K562 (cell line): Measurements from ENCODE around the gene TMEM167A. TPM values are rescaled to one million over a fixed set of nuclear protein-coding genes. Genes with fewer than 3 reads are reported as not detected.
A peak's percentile ranks its signal among the peaks of the same experiment; 100 is the strongest.

Experiments
- ATAC-seq: fragments of 200-7000 bp; cut with Tn5 transposase; 3 replicates; pipeline ENCODE4 v1.9.1; 2020; ENCODE audit warnings: moderate library complexity
- BruUV-seq: library from RNA; stranded (reverse); fragments of 400-500 nt; replicated peaks from 2 replicates; lab custom pipeline; 2021; lab: Mats Ljungman, UMichigan
- CTCF ChIA-PET: fragments of 300-600 bp; formaldehyde crosslinking; extraction: SDS; loops from one replicate; lab custom pipeline; 2021; ENCODE audit warnings: low intra/inter-chr PET ratio; lab: Yijun Ruan, JAX
- POLR2A ChIA-PET: fragments of 300-600, 350-650 bp; sonication (Branson Sonifier 250); formaldehyde crosslinking; extraction: SDS; loops from one replicate; lab custom pipeline; 2021; ENCODE audit warnings: antibody characterized with exemption, inconsistent platforms; lab: Yijun Ruan, JAX
- DNase-seq, 4 experiments: peaks; one replicate each; pipeline versions ENCODE4 v3.0.0 to v3.0.0-alpha.2; 2011 to 2018; ENCODE audit warnings: low spot score in 3 of 4, mixed read lengths in 3 of 4; ENCODE audit errors: extremely low read depth in 1 of 4
- FAIRE-seq: peaks from 2 replicates; lab custom pipeline; 2011; peaks lifted over from hg19 to GRCh38; lab: Jason Lieb, UNC
- H2AFZ ChIP-seq: 2 replicates; pipeline ENCODE4 v1.6.0; 2011; ENCODE audit warnings: low read depth, low read length, control low read depth, inconsistent platforms
- H3K27ac ChIP-seq: fragments of 200-600 bp; 3 replicates; pipeline ENCODE4 v1.8.0; 2011; ENCODE audit warnings: low read depth, mild to moderate bottlenecking, control low read depth, inconsistent platforms, low read length, moderate library complexity, mixed read lengths; ENCODE audit errors: extremely low read depth
- H3K27me3 ChIP-seq, 2 experiments: fragments of 300-600 bp in 1 of 2; 2 replicates in 1 of 2; 3 replicates in 1 of 2; pipeline versions ENCODE4 v1.6.0 to v1.8.0; 2011; ENCODE audit warnings: inconsistent platforms in 2 of 2, low read length in 2 of 2, mild to moderate bottlenecking in 1 of 2, mixed read lengths in 1 of 2, moderate library complexity in 1 of 2; ENCODE audit not compliant: control insufficient read depth in 2 of 2, insufficient read depth in 2 of 2
- H3K36me3 ChIP-seq: fragments of 300-600 bp; 3 replicates; pipeline ENCODE4 v1.8.0; 2011; ENCODE audit warnings: mild to moderate bottlenecking, low read length, inconsistent platforms; ENCODE audit not compliant: control insufficient read depth, insufficient read depth
- H3K4me1 ChIP-seq, 2 experiments: fragments of 200-600 bp in 1 of 2; replicated peaks in 1 of 2; 2 replicates in 1 of 2; 3 replicates in 1 of 2; pipeline versions ENCODE4 v1.5.1 to v1.8.0; 2011; ENCODE audit warnings: inconsistent platforms in 2 of 2, low read length in 2 of 2, mild to moderate bottlenecking in 1 of 2, mixed read lengths in 1 of 2, moderate library complexity in 1 of 2; ENCODE audit not compliant: control insufficient read depth in 2 of 2, insufficient read depth in 2 of 2
- H3K4me2 ChIP-seq: 2 replicates; pipeline ENCODE4 v1.6.1; 2011; ENCODE audit warnings: low read length, control low read depth, inconsistent platforms, mixed read lengths; ENCODE audit not compliant: insufficient read depth
- H3K4me3 ChIP-seq: fragments of 200-600 bp; sonication (generic), shearing (Covaris generic); 2 replicates; pipeline ENCODE4 v1.5.1; 2016; ENCODE audit warnings: control low read depth, inconsistent platforms
- H3K79me2 ChIP-seq: fragments of 200-600 bp; 3 replicates; pipeline ENCODE4 v1.8.0; 2011; ENCODE audit warnings: low read length, inconsistent platforms; ENCODE audit not compliant: control insufficient read depth, insufficient read depth
- H3K9ac ChIP-seq, 2 experiments: 2 replicates each; pipeline versions ENCODE4 v1.6.0 to v1.6.1; 2011; ENCODE audit warnings: low read depth in 2 of 2, low read length in 2 of 2, control low read depth in 1 of 2, inconsistent platforms in 1 of 2, mild to moderate bottlenecking in 1 of 2, mixed read lengths in 1 of 2; ENCODE audit not compliant: insufficient read depth in 1 of 2
- H3K9me1 ChIP-seq: one replicate; pipeline ENCODE4 v1.6.0; 2011; ENCODE audit warnings: inconsistent platforms, mild to moderate bottlenecking, low read length, moderate library complexity; ENCODE audit not compliant: control insufficient read depth, insufficient read depth
- H3K9me3 ChIP-seq: replicated peaks from 2 replicates; pipeline ENCODE4 v1.5.1; 2011; ENCODE audit warnings: low read depth, low read length, inconsistent platforms; ENCODE audit not compliant: control insufficient read depth, insufficient read depth
- H4K20me1 ChIP-seq: replicated peaks from 2 replicates; pipeline ENCODE4 v1.6.1; 2011; ENCODE audit warnings: low read length, inconsistent platforms, mixed read lengths; ENCODE audit not compliant: control insufficient read depth, insufficient read depth
- CEBPB ChIP-seq: fragments of 450-650 bp; IDR thresholded peaks from 2 replicates; pipeline ENCODE4 v1.6.1; 2016; ENCODE audit warnings: missing genetic modification characterization, missing compliant biosample characterization
- CTCF ChIP-seq, 3 experiments: IDR thresholded peaks in 2 of 3; conservative IDR thresholded peaks in 1 of 3; 2 replicates each; pipeline ENCODE4 v1.5.1; 2011 to 2012; ENCODE audit warnings: low read length in 3 of 3, mild to moderate bottlenecking in 3 of 3, control low read depth in 2 of 3, improper control_type of control experiment in 1 of 3, inconsistent platforms in 1 of 3, low read depth in 1 of 3, mixed read lengths in 1 of 3, moderate library complexity in 1 of 3; ENCODE audit not compliant: insufficient read depth in 2 of 3
- ELF1 ChIP-seq: fragments of 200-800 bp; sonication (Bioruptor generic); IDR thresholded peaks from 2 replicates; pipeline ENCODE4 v1.6.1; 2016; ENCODE audit warnings: missing genetic modification characterization, missing compliant biosample characterization
- FOSL1 ChIP-seq: fragments of 200-800 bp; sonication (Bioruptor generic); conservative IDR thresholded peaks from 2 replicates; pipeline ENCODE4 v1.6.1; 2016; ENCODE audit warnings: missing genetic modification characterization, missing compliant biosample characterization
- NR2C2 ChIP-seq, 2 experiments: fragments of 200-800 bp in 1 of 2; sonication (Bioruptor generic) in 1 of 2; sonication (generic) in 1 of 2; formaldehyde crosslinking in 1 of 2; IDR thresholded peaks; 2 replicates each; pipeline versions ENCODE4 v1.6.1 to v1.8.0; 2016 to 2022; ENCODE audit warnings: mild to moderate bottlenecking in 1 of 2, missing compliant biosample characterization in 1 of 2, missing genetic modification characterization in 1 of 2, missing genetic modification reagents in 1 of 2
- PPARD ChIP-seq: fragments of 250-450 bp; sonication (Bioruptor Pico); IDR thresholded peaks from 2 replicates; pipeline ENCODE4 v1.8.0; 2022; ENCODE audit warnings: inconsistent platforms, mild to moderate bottlenecking, moderate library complexity
- RAD21 ChIP-seq, 2 experiments: fragments of 250-450 bp in 1 of 2; fragments of 450-650 bp in 1 of 2; sonication (Bioruptor Pico) in 1 of 2; formaldehyde crosslinking in 1 of 2; IDR thresholded peaks in 1 of 2; conservative IDR thresholded peaks in 1 of 2; 2 replicates each; pipeline versions ENCODE4 v1.4.0 to v1.8.0; 2020 to 2022; ENCODE audit warnings: mild to moderate bottlenecking in 2 of 2, moderate library complexity in 1 of 2
- RUNX1 ChIP-seq: sonication (generic); IDR thresholded peaks from 2 replicates; pipeline ENCODE4 v1.6.1; 2016; ENCODE audit warnings: antibody characterized with exemption, low read depth
- SMARCA5 ChIP-seq: fragments of 450-650 bp; IDR thresholded peaks from 2 replicates; pipeline ENCODE4 v1.6.1; 2016
- SREBF1 ChIP-seq: fragments of 150-350 bp; IDR thresholded peaks from 2 replicates; pipeline ENCODE4 v1.6.1; 2014; ENCODE audit warnings: antibody characterized with exemption, low read depth, low read length, borderline replicate concordance
- STAT6 ChIP-seq: sonication (generic); formaldehyde crosslinking; IDR thresholded peaks from 2 replicates; pipeline ENCODE4 v1.8.1; 2023; ENCODE audit warnings: mild to moderate bottlenecking, missing genetic modification reagents
- YY1 ChIP-seq, 3 experiments: IDR thresholded peaks; 2 replicates each; pipeline ENCODE4 v1.6.1; 2011; ENCODE audit warnings: low read length in 2 of 3, mild to moderate bottlenecking in 2 of 3, moderate library complexity in 2 of 3, borderline replicate concordance in 1 of 3, control low read depth in 1 of 3, low read depth in 1 of 3; ENCODE audit not compliant: insufficient read depth in 3 of 3, insufficient replicate concordance in 2 of 3, control insufficient read depth in 1 of 3, insufficient read length in 1 of 3; ENCODE audit errors: extremely low read depth in 1 of 3
- ZBTB8A ChIP-seq: fragments of 450-650 bp; IDR thresholded peaks from 2 replicates; pipeline ENCODE4 v1.6.1; 2018; ENCODE audit warnings: mild to moderate bottlenecking, moderate library complexity; ENCODE audit not compliant: partially characterized antibody
- ZNF3 ChIP-seq: fragments of 250-450 bp; sonication (Bioruptor Pico); IDR thresholded peaks from 2 replicates; pipeline ENCODE4 v1.5.0; 2021; ENCODE audit warnings: mild to moderate bottlenecking, moderate library complexity
- WGBS: fragments of 100-300 bp; shearing (Covaris generic); methylation state at CpG from one replicate; pipeline ENCODE4 v1.1.6; 2016; ENCODE audit warnings: low coverage, mixed read lengths; ENCODE audit not compliant: insufficient coverage; ENCODE audit errors: missing lambda C conversion rate; 5-methylcytosine and 5-hydroxymethylcytosine counted together
- in situ Hi-C: fragments of 300-500 bp; cut with MboI; formaldehyde crosslinking; loops from 4 replicates; pipeline ENCODE4 v1.15.0; 2018; ENCODE audit warnings: inconsistent platforms, mixed read lengths
- intact Hi-C: fragments of 100-400 bp; cut with micrococcal nuclease; formaldehyde crosslinking; loops from 2 replicates; pipeline ENCODE4 v1.14.2; 2022
- polyA plus RNA-seq, 8 experiments: library from polyadenylated mRNA; depleted of rRNA in 4 of 8; stranded (reverse) in 5 of 8; unstranded in 3 of 8; fragments of >200 nt; fragmentation: Nextera tagmentation in 2 of 8; fragmentation: Illumina TruSeq in 1 of 8; extraction: Ambion mirVana in 2 of 8; extraction: Trizol in 1 of 8; gene quantifications; 2 replicates each; pipeline versions ENCODE4 v1.2.1 to v1.2.3, GENCODE V29; 2011 to 2014; ENCODE audit warnings: inconsistent platforms in 1 of 8, missing spikeins in 1 of 8
- total RNA-seq, 7 experiments: library from RNA; depleted of rRNA in 6 of 7; stranded (reverse); fragments of >200 nt in 6 of 7; fragmentation: Illumina TruSeq in 2 of 7; extraction: Trizol in 2 of 7; gene quantifications; 2 replicates each; pipeline versions ENCODE4 v1.2.1 to v1.2.3, GENCODE V29; 2011 to 2021; ENCODE audit warnings: low replicate concordance in 1 of 7

Gene TMEM167A
- total and polyA plus RNA-seq, 9 of the 15 experiments (the other 6 are each of a cell fraction or from before 2014, with no cell fraction given), result 35.3 to 458 (median 110) TPM

- TF ChIP-seq CTCF (IDR thresholded peaks at IDR 0.05 in 2 of 3, conservative IDR thresholded peaks at IDR 0.05 in 1 of 3; ENCODE audit: insufficient read depth in 2 of 3, low read depth in 1 of 3, low read length in 3 of 3) (no peak), ZNF3 (no peak), YY1 (IDR thresholded peaks at IDR 0.05; ENCODE audit: borderline replicate concordance in 1 of 3, control insufficient read depth in 1 of 3, extremely low read depth in 1 of 3, insufficient read depth in 3 of 3, insufficient read length in 1 of 3, insufficient replicate concordance in 2 of 3, low read depth in 1 of 3, low read length in 2 of 3) (peak in 1 of 3 experiments; percentile 79), CEBPB (peak; percentile 78), NR2C2 (CRISPR knock-in tag; IDR thresholded peaks at IDR 0.05) (no peak), NR2C2 (tag; IDR thresholded peaks at IDR 0.05) (peak; percentile 67), SMARCA5 (no peak)
Observed at GRCh38 chr5:83066548-83067110, 10.6 kb downstream of the TMEM167A start (continued).

- Histone ChIP-seq H4K20me1 (no peaks in the 10 kb centered on the region), H3K4me1 (no peaks in the 10 kb centered on the region), H3K79me2 (peaks cover 27% of the 10 kb centered on the region), H3K27ac (no peak overlapping the region), H3K9ac (no peak overlapping the region), H3K36me3 (peaks cover 80% of the 10 kb centered on the region), H3K27me3 (no peaks in the 10 kb centered on the region), H2AFZ (no peak overlapping the region), H3K9me1 (no peaks in the 10 kb centered on the region), H3K4me2 (no peak overlapping the region), H3K4me3 (no peak overlapping the region), H3K9me3 (no peaks in the 10 kb centered on the region)
- no TSS peak for BruUV-seq
- intact Hi-C loops (no loop called here), in situ Hi-C loops (no loop called here)
- DNase-seq, result no peak
- no peak for ATAC-seq
- no peak for TF ChIP-seq ZBTB8A
- no peak for TF ChIP-seq ELF1 (tag)
- TF ChIP-seq RAD21 (CRISPR knock-in tag; conservative IDR thresholded peaks at IDR 0.05 in 1 of 2, IDR thresholded peaks at IDR 0.05 in 1 of 2), result no peak
- no peak for TF ChIP-seq SREBF1
- TF ChIP-seq RUNX1, result no peak
- TF ChIP-seq FOSL1, result no peak
- TF ChIP-seq STAT6 (CRISPR knock-in tag), result no peak
- no peak for TF ChIP-seq PPARD
- ChIA-PET CTCF (no interaction called here), POLR2A (interaction anchor here (1.1 kb wide), 1 partner anchor 18 kb away, joined by 4 read pairs; the partner anchor contains the start of genes TMEM167A and XRCC4)
- FAIRE-seq, result no peak
- WGBS, result 97% methylated on average over 2 of the region's 2 CpGs
Observed at GRCh38 chr5:83059341-83059740, 17.9 kb downstream of the TMEM167A start.
